Hepatocyte (in vitro differentiated cells): Measurements from ENCODE around the gene TMED5.

Experiments
- EZH2phosphoT487 ChIP-seq: fragments of 200-600 bp; sonication (generic); IDR thresholded peaks from one replicate; pipeline ENCODE4 v1.6.1; 2018; ENCODE audit warnings: antibody characterized with exemption, mild to moderate bottlenecking, low read depth, moderate library complexity; ENCODE audit not compliant: unreplicated experiment, severe bottlenecking
- TF ChIP-seq, protein P1 (sequence below): fragments of 200-600 bp; sonication (generic); IDR thresholded peaks from 2 replicates; pipeline ENCODE4 v1.5.1; 2016; ENCODE audit warnings: antibody characterized with exemption, mild to moderate bottlenecking; ENCODE audit not compliant: poor library complexity

DNA sequence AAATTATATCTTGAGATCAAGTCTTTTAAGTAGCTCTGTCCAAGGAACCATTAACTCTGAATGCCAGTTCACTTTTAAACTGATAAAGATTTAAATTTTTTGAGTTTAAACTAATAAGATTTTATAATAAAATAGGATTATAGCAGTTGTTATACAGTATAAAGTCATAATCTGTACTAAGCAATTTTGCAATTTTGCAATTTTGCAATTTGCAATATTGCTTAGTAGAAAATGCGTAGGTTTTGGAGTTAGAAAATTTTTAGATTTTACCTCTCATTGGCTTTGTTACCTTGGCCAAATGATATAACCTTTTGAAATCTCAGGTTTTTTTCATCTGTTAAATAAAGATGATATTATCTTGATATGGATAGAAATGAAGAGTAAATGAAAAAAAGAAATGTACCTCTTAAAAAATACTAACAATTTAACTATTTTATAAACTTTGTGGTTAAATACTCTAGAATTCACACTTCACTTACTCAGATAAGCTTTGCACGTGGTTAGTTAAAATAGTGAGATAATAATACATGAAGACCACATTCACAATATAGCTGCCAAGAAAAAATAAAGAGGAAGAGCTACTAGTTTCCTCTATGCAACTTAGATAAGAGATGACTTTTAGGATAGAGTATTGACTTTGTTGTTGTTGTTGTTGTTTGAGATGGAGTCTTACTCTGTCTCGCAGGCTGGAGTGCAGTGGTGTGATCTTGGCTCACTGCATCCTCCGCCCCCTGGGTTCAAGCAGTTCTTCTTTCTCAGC, 14.2 kb upstream of the TMED5 start:
- TF ChIP-seq, protein P1, sequence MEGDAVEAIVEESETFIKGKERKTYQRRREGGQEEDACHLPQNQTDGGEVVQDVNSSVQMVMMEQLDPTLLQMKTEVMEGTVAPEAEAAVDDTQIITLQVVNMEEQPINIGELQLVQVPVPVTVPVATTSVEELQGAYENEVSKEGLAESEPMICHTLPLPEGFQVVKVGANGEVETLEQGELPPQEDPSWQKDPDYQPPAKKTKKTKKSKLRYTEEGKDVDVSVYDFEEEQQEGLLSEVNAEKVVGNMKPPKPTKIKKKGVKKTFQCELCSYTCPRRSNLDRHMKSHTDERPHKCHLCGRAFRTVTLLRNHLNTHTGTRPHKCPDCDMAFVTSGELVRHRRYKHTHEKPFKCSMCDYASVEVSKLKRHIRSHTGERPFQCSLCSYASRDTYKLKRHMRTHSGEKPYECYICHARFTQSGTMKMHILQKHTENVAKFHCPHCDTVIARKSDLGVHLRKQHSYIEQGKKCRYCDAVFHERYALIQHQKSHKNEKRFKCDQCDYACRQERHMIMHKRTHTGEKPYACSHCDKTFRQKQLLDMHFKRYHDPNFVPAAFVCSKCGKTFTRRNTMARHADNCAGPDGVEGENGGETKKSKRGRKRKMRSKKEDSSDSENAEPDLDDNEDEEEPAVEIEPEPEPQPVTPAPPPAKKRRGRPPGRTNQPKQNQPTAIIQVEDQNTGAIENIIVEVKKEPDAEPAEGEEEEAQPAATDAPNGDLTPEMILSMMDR, result no peak
- no peak for TF ChIP-seq EZH2phosphoT487
